GM10847 (cell line): Measurements from ENCODE around the gene ARHGAP6.

Experiments used
- POLR2A ChIP-seq: IDR thresholded peaks from 2 replicates; pipeline ENCODE4 v1.6.1; 2011; ENCODE audit not compliant: insufficient read length; ENCODE audit errors: extremely low read depth

ARHGAP6 gene

DNA sequence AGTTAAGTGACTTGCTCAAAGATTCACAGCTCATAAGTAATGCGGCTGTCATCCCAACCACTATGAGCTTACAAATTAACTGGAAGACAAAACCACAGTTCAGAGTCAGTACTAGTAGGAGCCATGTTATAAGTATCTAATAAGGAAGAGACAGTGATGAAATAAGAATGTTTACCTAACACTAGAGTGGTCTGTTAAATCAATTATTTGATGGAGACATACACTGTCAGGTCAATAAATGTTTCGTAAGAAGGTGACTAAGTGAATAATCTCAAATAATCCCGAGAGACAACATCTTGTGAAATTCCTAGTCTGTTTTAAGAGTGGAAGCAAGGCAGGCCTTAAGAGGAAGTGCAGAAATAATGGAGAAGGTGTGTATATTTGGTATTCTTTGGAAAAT is 398.3 kb downstream of the ARHGAP6 start:
- TF ChIP-seq POLR2A, result no peak

DNA sequence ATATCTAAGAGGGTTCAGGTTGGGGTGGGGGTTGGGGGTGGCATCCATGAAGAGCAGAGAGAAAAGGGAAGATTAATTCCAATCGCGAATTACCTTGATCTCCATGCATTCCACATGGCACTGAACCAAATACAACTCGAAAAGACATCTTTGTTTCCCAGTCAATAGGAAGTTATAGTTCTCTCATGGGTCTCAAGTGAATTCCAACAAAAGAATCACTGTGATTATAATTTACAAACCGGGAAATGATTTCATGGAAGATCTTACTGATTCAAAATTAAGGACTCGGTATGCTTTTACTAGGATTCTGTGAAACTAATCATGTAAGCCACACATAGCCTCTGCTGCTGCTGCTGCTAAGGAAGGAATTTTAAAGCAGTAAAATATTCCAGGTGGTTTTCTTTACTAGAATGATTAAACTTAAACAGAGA is 399.1 kb downstream of the ARHGAP6 start:
- no peak for TF ChIP-seq POLR2A

DNA sequence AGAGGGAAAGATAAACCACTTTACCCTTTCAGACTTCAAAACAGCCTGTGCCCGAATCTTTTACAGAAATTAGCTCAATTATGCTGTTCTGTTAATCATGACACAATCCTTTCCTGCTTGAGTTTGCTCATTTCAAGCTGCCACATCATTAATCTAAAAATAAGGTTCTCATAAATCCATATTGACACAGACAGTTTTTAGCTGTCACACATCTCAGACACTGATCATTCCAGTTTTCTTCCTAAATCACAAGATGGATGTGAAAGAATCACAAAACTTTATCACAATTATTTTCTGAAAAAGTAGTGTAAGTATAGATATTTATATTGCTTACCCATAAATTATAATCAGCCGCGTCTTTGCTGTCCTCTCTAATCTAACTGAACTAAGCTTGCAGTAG is 400.4 kb downstream of the ARHGAP6 start:
- TF ChIP-seq POLR2A, result no peak

DNA sequence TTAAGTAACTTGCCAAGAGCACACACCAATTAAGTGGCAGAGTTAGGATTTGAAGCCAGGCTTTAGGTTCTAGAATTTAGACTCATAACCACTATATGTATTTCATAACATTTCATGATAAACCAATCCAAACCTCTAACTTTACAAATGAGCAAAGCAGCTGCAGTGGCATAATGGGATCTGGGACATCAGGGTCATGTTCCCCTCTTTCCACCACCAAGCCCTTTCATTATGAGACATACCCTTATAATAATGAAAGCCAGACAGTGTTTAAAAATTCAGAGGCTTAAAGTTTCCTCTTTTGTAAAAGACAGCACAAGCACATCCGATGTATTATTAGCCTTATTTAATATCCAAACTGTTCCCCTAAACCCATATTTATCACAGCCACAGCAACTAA is 400.8 kb downstream of the ARHGAP6 start:
- TF ChIP-seq POLR2A, result no peak

- TF ChIP-seq POLR2A, result no peak
These were observed 404.5 kb downstream of the ARHGAP6 start for GRCh38 chrX:11261260-11261659.

GRCh38 chrX:11259437-11259836 is 406.3 kb downstream of the ARHGAP6 start:
- TF ChIP-seq POLR2A, result no peak

DNA sequence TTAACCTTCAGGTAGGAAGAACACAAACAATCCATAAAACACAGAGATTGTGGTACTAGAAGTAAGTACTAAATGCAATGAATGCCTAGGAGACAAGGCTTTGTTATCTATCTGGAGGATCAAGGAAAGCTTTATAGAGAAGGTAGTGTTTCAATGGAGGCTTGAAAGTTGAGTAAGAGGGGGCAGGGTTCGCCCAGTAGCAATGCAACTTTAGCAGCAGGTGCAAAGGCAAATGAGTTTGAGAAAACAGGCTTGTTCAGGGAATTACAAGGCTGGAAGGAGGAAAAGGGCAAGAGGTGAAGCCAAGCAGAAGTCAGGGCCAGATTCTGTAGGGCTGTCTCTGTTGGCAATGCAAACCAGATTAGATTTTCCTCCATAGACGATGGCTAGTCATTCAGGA is 408.0 kb downstream of the ARHGAP6 start:
- TF ChIP-seq POLR2A, result no peak

DNA sequence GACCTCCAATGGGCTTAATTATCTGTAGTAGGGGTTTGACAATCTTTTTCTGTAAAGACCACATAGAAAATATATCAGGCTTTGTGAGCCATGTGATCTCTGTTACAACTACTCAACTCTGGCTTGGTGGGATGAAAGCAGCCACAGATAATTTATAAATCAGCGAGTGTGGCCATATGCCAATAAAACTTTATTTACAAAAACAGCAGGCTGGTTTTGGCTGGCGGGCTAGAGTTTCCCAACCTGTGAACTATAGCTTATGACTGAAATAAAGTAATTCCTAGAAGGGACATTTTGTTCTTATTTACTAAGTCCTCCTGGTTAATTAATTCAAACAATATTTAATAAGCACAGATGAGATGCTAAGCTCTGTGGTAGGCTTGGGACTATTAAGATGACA is 408.4 kb downstream of the ARHGAP6 start:
- TF ChIP-seq POLR2A, result no peak

- no peak for TF ChIP-seq POLR2A
These were observed 411.2 kb downstream of the ARHGAP6 start for GRCh38 chrX:11254417-11255109.

DNA sequence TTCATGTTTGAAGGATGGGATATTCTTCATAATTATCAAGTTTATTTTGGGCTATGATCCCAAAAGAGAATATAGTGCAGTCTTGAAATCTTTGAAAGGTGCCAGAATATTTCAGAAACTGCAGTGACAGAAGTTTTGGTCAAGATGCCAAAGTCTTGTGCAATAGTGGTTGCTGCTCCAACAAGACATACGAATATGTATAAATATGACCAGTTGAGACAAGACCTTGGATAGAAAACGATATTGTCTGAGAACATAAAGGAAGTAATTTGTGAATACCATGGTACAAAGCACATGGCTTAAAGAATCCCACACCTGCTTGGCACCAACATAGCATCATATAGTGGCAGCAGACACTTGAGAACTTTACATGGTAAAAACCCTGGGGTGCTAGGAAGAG is 421.1 kb downstream of the ARHGAP6 start:
- TF ChIP-seq POLR2A, result no peak

GRCh38 chrX:11242704-11243103 is 423.0 kb downstream of the ARHGAP6 start:
- no peak for TF ChIP-seq POLR2A

DNA sequence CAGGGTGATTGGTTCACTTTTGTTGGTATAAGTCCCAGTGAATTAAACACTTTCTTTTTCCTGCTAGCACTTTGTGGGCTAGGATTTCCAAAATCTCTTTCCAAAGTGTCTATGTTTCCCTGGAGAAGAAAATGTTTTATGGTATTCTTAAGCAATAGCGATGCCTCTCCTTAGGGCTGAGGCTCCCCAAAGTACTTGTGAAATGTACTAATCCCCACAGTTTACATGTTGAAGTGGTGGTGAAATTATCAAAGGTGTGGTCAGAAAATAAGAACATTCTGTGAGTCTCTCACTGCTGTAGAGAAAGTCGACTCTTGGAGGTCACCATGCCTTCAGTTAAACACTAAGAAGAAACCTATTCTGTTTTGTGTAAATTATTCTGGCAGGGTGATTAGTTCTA is 424.0 kb downstream of the ARHGAP6 start:
- TF ChIP-seq POLR2A, result no peak

DNA sequence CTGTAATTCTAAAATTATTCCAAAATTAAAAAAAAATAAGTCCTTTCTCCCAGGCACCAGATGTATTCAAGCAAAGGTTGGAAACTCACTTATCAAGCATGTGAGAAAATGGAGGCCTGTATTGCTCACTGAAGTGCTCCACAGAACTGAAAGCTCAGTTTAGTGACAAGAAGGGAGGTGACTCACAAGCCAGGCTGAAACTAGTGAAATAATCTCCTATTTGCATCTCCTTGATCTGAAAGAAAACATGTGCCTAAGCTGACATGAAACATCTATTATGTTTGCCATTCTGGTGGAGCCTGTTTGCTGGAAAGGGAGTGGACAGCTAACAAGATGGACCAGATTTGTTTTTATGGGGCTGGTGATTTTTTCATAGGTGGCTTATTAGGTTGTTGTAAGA is 426.5 kb downstream of the ARHGAP6 start:
- no peak for TF ChIP-seq POLR2A

DNA sequence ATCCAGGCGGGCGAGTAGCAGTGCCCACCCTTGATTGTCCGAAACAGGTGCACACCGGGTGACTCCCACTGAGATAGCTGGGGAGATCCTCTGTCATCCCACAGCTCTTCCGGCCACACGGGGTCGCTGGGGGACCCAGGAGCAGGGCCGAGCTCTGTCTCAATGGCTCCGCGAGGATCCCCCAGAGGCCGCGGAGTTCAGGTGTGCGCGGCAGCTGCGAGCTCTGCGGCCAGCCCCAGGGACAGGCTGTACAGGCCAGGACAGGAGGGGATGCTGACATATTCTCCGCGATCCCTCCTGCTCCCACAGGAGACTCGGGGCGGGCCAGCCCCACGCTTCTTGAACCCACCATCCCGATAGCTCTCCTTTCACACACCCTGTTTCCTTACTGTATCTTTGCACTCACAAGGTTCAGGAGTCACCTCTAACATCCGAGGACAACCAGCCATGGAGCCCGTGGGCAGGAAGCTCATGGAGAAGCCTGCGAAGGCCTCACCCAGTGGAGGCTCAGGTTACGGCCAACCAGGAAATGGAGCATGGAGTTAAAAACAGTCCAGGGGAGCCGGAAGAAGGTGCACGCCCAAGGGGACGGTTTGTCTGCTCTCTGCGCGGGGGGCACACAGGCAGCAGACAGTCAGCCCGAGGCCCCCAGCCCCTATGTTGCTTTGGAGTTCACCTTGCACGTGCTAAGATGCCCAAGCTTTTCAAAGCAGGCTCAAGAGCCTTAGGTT is 450.4 kb downstream of the ARHGAP6 start:
- TF ChIP-seq POLR2A, result no peak

DNA sequence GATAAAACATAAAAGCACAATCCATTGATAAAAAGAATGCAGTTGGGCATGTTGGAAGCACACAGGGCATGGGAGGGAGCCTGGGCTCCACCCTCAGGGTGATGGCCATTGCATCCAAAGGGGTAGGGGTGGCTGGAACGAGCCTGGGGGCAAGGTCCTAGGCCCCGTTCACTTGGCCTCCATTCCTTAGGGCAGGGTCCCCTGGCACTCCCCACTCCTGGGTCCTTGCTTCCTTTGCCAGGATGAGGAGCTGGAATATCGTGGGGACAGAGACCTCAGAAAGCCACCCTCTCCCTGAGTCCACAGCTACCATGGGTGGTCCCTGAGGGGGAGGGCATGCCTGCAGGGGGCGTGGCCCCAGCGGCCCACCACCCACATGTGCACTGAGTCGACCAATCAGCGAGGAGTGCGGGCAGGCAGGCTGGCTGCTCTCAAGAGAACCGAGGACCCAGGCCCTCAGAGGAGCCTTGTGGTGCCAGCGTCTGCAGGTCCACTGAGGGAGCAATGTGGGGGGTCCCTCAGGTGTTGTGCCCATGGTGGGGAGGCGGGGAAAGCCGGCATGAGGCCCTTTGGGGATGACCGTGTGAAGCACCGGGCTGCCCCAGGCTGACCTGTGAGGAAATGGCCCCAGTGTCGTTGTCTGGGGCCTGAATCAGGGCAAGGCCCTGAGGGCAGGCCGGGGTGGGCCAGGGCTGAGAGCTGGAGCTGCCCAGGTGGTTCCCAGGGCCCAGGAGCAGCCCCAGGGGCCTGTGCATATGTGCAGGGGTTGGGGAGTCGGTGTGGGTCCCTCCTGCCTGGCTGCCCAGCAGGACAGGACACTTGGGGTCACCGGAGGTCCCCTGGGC is 451.2 kb downstream of the ARHGAP6 start:
- TF ChIP-seq POLR2A, result no peak

DNA sequence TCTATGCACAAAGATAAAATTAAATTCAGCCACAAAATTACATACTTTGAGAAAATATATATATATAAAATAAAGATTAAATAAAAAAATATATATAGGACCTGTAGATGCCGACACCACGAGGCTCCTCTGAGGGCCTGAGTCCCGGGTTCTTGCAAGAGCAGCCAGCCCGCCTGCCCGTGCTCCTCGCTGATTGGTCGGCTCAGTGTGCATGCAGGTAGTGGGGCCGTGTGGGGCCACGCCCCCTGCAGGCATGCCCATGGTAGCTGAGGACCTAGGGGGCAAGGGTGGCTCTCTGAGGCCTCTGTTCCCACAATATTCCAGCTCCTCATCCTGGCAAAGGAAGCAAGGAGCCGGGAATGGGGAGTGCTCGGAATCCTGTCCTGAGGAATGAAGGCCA is 453.0 kb downstream of the ARHGAP6 start:
- TF ChIP-seq POLR2A, result no peak
